ENCODE results near the gene SMARCC1. TPM values are rescaled to one million over a fixed set of nuclear protein-coding genes. Genes with fewer than 3 reads are reported as not detected.

The SMARCC1 gene
- total RNA-seq, 1 experiment from 2014 or later, result 168 TPM

- ATAC-seq (no peak), DNase-seq (ENCODE audit: low read depth, low spot score) (no peak)
- Histone ChIP-seq H3K9me3 (ENCODE audit: control insufficient read depth in 1 of 2, insufficient read depth in 1 of 2, low read depth in 1 of 2, low read length in 2 of 2) (no peaks in the 10 kb centered on the region), H3K27ac (ENCODE audit: low read depth, low read length) (no peak overlapping the region), H3K79me2 (ENCODE audit: insufficient read depth, low read length) (no peaks in the 10 kb centered on the region), H2AFZ (ENCODE audit: low read depth, low read length, poor library complexity, severe bottlenecking) (no peak overlapping the region), H3K4me1 (ENCODE audit: control insufficient read depth in 1 of 2, insufficient read depth in 2 of 2, low read length in 2 of 2) (no peaks in the 10 kb centered on the region), H4K20me1 (ENCODE audit: insufficient read depth) (no peaks in the 10 kb centered on the region), H3K9me2 (ENCODE audit: insufficient read depth) (no peaks in the 10 kb centered on the region), H3K9ac (ENCODE audit: low read length) (no peak overlapping the region), H3K4me2 (ENCODE audit: low read length) (no peak overlapping the region), H3K4me3 (replicated peaks in 1 of 2; ENCODE audit: low read depth in 1 of 2, low read length in 2 of 2) (no peak overlapping the region), H3K36me3 (ENCODE audit: control insufficient read depth in 1 of 2, insufficient read depth in 2 of 2, low read length in 2 of 2) (no peaks in the 10 kb centered on the region), H3K27me3 (ENCODE audit: insufficient read depth, low read length) (no peaks in the 10 kb centered on the region)
- ChIA-PET POLR2A (no interaction called here), CTCF (no interaction called here), RAD21 (ENCODE audit: low non-redundant PET in 1 of 2, low total read pairs in 2 of 2, uncharacterized antibody in 2 of 2, unreplicated experiment in 2 of 2) (no interaction called here)
- intact Hi-C loops (cut with micrococcal nuclease), result no loop called here
- no peak for TF ChIP-seq REST (IDR thresholded peaks at IDR 0.05; ENCODE audit: low read depth)
- no peak for TF ChIP-seq ZFX (IDR thresholded peaks at IDR 0.05)
- no peak for TF ChIP-seq ZBTB33 (IDR thresholded peaks at IDR 0.05; ENCODE audit: extremely low read depth, insufficient replicate concordance, low read length)
- TF ChIP-seq YY1 (IDR thresholded peaks at IDR 0.05; ENCODE audit: extremely low read depth, insufficient replicate concordance, low read depth, low read length), result no peak
- TF ChIP-seq POLR2AphosphoS5 (IDR thresholded peaks at IDR 0.05; ENCODE audit: low read depth, low read length), result no peak
- TF ChIP-seq EZH2 (IDR thresholded peaks at IDR 0.05), result no peak
- BruUV-seq (replicated peaks), result no TSS peak
Observed at GRCh38 chr3:47541583-47542108, 240.0 kb downstream of the SMARCC1 start.
